Epithelial cell of proximal tubule (primary cell): ENCODE results near the gene TNRC18. TPM values are rescaled to one million over a fixed set of nuclear protein-coding genes. Genes with fewer than 3 reads are reported as not detected.

Experiments used
- DNase-seq: peaks from one replicate; pipeline ENCODE4 v3.0.0-alpha.2; 2011; ENCODE audit warnings: low read depth
- H3K4me3 ChIP-seq: 2 replicates; pipeline ENCODE4 v1.5.1; 2011; ENCODE audit warnings: low read depth, mild to moderate bottlenecking, low read length
- total RNA-seq: library from RNA; depleted of rRNA; stranded (reverse); fragments of >200 nt; gene quantifications from 2 replicates; pipeline ENCODE4 v1.2.3, GENCODE V29; 2015
- TF ChIP-seq, protein P1 (sequence below): conservative IDR thresholded peaks from 2 replicates; pipeline ENCODE4 v1.5.1; 2012; ENCODE audit warnings: low read depth, mild to moderate bottlenecking, low read length

TNRC18 gene
- total RNA-seq, 1 donor from 2014 or later, result 34.3 TPM

DNA sequence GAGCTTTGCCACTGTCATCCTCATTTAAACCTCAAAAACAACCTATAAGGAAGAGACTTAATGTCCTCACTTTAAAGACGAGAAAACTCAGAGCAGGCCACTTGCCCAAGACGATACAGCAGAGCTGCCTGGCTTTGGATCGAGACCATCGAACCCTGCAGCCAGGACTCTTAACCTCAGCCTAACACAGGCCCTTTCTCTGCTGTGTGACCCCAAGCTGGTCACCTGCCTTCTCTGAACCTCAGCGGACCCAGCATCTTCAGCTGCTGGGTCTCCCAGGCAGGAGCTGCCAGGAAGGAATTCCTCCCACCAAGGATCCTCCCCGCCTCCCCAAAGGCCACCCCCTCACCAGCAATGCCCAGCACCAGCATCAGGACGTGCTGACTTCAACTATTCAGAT is 32.7 kb downstream of the TNRC18 start:
- no peak for DNase-seq
- no peak overlapping the region for H3K4me3 ChIP-seq
- TF ChIP-seq, protein P1, sequence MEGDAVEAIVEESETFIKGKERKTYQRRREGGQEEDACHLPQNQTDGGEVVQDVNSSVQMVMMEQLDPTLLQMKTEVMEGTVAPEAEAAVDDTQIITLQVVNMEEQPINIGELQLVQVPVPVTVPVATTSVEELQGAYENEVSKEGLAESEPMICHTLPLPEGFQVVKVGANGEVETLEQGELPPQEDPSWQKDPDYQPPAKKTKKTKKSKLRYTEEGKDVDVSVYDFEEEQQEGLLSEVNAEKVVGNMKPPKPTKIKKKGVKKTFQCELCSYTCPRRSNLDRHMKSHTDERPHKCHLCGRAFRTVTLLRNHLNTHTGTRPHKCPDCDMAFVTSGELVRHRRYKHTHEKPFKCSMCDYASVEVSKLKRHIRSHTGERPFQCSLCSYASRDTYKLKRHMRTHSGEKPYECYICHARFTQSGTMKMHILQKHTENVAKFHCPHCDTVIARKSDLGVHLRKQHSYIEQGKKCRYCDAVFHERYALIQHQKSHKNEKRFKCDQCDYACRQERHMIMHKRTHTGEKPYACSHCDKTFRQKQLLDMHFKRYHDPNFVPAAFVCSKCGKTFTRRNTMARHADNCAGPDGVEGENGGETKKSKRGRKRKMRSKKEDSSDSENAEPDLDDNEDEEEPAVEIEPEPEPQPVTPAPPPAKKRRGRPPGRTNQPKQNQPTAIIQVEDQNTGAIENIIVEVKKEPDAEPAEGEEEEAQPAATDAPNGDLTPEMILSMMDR, result no peak

- DNase-seq, result no peak
- TF ChIP-seq, protein P1, result no peak
- H3K4me3 ChIP-seq, result no peak overlapping the region
Measured at GRCh38 chr7:5388905-5389433, 34.7 kb downstream of the TNRC18 start.

DNA sequence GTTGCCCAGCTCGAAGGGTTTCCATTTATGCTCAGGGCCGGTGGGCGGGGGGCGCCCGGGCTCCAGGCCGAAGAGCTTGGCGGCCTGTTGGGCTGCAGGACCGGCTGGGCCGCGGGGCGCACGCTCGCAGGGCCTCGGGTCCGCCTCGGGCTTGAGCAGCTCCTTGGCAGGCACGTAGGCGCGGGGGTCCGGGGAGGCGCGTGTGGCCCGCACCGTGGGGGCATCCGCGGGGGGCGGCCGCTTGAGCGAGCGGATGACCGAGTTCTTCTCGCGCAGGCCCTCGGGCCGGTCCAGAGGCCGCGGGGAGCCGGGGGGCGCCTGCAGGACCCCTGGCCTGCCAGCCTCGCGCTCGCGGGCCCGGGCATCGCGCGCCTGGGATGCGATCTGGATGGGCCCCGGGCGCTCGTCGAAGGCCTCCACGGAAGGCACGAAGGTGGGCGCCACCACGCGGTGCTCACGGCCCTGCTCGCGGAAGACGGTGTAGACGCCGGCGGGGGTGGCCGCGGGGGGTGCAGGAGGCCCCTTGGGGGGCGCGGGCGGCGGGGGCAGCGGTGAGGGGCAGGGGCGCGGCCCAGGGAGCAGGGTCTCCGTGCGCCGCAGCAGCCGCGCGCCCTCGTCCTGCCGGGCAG is 35.2 kb downstream of the TNRC18 start:
- no peak for DNase-seq
- TF ChIP-seq, protein P1, result no peak
- no peak overlapping the region for H3K4me3 ChIP-seq

DNA sequence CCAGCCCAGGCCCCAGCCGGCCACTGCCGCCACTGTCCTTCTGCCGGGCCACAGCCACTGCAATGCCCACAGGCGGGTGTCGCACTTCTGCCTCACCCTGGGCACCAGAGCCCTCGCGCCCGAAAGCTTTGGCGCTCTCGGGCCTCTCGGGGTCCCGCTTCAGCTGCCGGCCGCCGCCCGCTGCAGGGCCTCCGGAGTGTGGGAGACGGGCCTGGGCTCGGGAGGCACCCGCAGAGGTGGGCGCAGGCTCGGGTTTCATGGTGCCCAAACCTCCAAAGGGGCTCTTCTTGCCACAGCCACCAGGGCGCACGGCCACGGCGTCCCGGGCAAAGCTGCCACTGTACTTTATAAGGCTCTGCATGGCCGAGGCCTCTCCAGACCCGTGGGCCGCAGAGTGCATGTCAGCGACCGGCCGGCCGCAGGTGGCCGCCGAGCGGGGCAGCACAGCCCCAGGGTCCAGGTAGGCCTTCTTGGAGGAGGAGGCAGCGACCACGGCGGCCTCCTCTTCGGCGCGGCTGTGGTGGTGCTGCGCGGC is 35.9 kb downstream of the TNRC18 start:
- TF ChIP-seq, protein P1, result no peak
- H3K4me3 ChIP-seq, result no peak overlapping the region
- no peak for DNase-seq

DNA sequence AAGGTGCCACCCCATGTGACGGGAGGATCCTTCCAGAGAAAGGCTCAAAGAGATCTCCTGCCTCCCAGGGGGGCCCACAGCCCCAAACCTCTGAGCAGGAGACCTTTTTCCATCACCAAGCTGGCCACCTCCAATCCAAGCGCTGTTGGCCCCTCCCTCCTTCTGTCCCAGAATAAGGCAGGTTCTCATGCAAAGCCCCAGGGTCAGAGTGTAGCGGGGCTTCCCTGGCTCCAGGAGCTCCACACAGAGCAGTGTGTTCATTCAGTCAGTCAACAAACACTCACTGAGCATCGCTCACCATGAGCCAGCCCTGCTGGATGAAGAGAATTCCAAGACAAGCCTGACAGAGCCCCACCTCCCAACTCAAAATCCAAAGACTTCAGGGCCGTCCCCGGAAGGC is 39.0 kb downstream of the TNRC18 start:
- DNase-seq, result no peak
- TF ChIP-seq, protein P1, result no peak

GRCh38 chr7:5383314-5384098 is 40.1 kb downstream of the TNRC18 start:
- H3K4me3 ChIP-seq, result no peak overlapping the region
- TF ChIP-seq, protein P1, result no peak
- DNase-seq, result no peak

More for the DNA sequence above, 39.0 kb downstream of the TNRC18 start:
- H3K4me3 ChIP-seq, result no peak overlapping the region
